Measurements from ENCODE around the gene XKR7.

The XKR7 gene

DNA sequence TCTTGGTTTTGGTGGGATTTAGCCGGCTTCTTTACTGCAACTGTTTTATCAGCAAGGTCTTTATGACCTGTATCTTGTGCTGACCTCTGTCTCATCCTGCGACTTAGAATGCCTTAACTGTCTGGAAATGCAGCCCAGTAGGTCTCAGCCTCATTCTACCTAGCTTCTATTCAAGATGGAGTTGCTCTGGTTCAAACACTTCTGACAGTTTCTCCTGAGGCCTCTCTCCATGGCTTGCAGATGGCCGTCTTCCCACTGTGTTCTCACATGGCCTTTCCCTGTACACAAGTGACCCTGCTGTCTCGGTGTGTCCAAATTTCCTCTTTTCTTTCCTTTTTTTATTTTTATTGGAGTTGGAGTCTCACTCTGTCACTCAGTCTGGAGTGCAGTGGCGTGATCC is 38.1 kb downstream of the XKR7 start:
- no peak for TF ChIP-seq ZFP30 (CRISPR knock-in tag; IDR thresholded peaks at IDR 0.05)
- no peak for TF ChIP-seq ZFP3 (CRISPR knock-in tag; IDR thresholded peaks at IDR 0.05)
- no peak for TF ChIP-seq SNAI2 (CRISPR knock-in tag; IDR thresholded peaks at IDR 0.05)
- no peak for TF ChIP-seq GLIS3 (CRISPR knock-in tag; IDR thresholded peaks at IDR 0.05)
- TF ChIP-seq, protein P1, sequence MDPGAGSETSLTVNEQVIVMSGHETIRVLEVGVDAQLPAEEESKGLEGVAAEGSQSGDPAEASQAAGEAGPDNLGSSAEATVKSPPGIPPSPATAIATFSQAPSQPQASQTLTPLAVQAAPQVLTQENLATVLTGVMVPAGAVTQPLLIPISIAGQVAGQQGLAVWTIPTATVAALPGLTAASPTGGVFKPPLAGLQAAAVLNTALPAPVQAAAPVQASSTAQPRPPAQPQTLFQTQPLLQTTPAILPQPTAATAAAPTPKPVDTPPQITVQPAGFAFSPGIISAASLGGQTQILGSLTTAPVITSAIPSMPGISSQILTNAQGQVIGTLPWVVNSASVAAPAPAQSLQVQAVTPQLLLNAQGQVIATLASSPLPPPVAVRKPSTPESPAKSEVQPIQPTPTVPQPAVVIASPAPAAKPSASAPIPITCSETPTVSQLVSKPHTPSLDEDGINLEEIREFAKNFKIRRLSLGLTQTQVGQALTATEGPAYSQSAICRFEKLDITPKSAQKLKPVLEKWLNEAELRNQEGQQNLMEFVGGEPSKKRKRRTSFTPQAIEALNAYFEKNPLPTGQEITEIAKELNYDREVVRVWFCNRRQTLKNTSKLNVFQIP (CRISPR knock-in tag; IDR thresholded peaks at IDR 0.05; ENCODE audit: borderline replicate concordance, low read depth): no peak
- TF ChIP-seq, protein P2, sequence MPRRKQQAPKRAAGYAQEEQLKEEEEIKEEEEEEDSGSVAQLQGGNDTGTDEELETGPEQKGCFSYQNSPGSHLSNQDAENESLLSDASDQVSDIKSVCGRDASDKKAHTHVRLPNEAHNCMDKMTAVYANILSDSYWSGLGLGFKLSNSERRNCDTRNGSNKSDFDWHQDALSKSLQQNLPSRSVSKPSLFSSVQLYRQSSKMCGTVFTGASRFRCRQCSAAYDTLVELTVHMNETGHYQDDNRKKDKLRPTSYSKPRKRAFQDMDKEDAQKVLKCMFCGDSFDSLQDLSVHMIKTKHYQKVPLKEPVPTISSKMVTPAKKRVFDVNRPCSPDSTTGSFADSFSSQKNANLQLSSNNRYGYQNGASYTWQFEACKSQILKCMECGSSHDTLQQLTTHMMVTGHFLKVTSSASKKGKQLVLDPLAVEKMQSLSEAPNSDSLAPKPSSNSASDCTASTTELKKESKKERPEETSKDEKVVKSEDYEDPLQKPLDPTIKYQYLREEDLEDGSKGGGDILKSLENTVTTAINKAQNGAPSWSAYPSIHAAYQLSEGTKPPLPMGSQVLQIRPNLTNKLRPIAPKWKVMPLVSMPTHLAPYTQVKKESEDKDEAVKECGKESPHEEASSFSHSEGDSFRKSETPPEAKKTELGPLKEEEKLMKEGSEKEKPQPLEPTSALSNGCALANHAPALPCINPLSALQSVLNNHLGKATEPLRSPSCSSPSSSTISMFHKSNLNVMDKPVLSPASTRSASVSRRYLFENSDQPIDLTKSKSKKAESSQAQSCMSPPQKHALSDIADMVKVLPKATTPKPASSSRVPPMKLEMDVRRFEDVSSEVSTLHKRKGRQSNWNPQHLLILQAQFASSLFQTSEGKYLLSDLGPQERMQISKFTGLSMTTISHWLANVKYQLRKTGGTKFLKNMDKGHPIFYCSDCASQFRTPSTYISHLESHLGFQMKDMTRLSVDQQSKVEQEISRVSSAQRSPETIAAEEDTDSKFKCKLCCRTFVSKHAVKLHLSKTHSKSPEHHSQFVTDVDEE (CRISPR knock-in tag; IDR thresholded peaks at IDR 0.05): no peak
- TF ChIP-seq ZC3H10 (CRISPR knock-in tag; IDR thresholded peaks at IDR 0.05): no peak
- no peak for TF ChIP-seq OSR1 (CRISPR knock-in tag; IDR thresholded peaks at IDR 0.05)
- TF ChIP-seq ZNF70 (CRISPR knock-in tag; IDR thresholded peaks at IDR 0.05): no peak
- TF ChIP-seq ARNTL (CRISPR knock-in tag; IDR thresholded peaks at IDR 0.05; ENCODE audit: borderline replicate concordance, low read depth): no peak
- no peak for TF ChIP-seq ESRRG (CRISPR knock-in tag; IDR thresholded peaks at IDR 0.05)
- no peak for TF ChIP-seq TOX (CRISPR knock-in tag; IDR thresholded peaks at IDR 0.05; ENCODE audit: borderline replicate concordance)
- no peak for TF ChIP-seq ISL1 (CRISPR knock-in tag; IDR thresholded peaks at IDR 0.05)
- TF ChIP-seq RARB (CRISPR knock-in tag; IDR thresholded peaks at IDR 0.05): no peak
- TF ChIP-seq, protein P3, sequence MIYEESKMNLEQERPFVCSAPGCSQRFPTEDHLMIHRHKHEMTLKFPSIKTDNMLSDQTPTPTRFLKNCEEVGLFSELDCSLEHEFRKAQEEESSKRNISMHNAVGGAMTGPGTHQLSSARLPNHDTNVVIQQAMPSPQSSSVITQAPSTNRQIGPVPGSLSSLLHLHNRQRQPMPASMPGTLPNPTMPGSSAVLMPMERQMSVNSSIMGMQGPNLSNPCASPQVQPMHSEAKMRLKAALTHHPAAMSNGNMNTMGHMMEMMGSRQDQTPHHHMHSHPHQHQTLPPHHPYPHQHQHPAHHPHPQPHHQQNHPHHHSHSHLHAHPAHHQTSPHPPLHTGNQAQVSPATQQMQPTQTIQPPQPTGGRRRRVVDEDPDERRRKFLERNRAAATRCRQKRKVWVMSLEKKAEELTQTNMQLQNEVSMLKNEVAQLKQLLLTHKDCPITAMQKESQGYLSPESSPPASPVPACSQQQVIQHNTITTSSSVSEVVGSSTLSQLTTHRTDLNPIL (CRISPR knock-in tag; IDR thresholded peaks at IDR 0.05; ENCODE audit: low read depth): no peak
- no peak for ATAC-seq

DNA sequence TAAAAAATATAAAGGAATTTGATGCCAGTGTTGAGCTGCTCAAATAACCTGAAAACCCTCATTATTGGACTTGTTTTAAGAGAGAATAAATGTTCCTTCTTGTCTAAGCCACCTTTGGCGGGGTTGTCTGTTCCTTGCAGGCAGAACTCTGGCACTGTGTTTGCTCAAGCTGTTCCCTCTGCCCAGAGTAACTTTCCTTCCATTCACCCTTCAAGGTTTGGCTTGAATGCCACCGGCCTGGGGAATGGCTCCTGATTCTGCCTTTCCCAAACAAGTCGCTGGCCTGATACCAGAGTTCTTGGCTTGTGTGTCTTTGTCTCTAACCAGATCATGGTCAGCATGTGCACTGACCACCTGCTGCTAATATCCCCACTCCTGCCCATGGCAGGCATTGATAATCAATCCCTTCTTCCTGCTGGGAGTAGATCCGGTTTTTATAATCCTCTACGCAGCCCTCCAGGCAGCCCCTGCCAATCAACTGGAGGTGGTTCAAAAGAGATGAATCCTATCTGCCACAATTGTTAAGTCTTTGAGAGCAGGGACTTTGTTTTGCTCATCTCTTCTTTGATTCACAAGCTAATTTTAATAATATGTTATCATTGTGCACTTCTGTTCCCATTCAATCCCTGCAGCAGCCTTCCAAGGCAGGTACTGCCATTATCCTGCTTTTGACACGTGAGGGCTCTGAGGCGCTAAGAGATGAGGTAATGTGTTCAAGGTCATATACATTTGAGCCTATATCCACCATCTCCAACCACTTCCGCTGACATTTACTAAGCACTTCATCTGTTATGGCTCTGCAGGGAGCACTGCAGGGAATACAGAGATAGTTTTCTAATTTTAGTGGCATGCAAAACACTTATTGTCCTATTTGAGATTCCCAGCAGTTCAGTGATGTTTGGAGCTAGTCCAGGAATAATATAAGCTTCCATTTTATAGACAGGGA is 39.2 kb downstream of the XKR7 start:
- ATAC-seq: no peak
- TF ChIP-seq BACH2 (CRISPR knock-in tag; IDR thresholded peaks at IDR 0.05; ENCODE audit: borderline replicate concordance): no peak
- no peak for TF ChIP-seq OSR1 (CRISPR knock-in tag; IDR thresholded peaks at IDR 0.05)
- TF ChIP-seq ARNTL (CRISPR knock-in tag; IDR thresholded peaks at IDR 0.05; ENCODE audit: borderline replicate concordance, low read depth): no peak
- TF ChIP-seq ZNF8 (CRISPR knock-in tag; IDR thresholded peaks at IDR 0.05): no peak
- TF ChIP-seq, protein P4, sequence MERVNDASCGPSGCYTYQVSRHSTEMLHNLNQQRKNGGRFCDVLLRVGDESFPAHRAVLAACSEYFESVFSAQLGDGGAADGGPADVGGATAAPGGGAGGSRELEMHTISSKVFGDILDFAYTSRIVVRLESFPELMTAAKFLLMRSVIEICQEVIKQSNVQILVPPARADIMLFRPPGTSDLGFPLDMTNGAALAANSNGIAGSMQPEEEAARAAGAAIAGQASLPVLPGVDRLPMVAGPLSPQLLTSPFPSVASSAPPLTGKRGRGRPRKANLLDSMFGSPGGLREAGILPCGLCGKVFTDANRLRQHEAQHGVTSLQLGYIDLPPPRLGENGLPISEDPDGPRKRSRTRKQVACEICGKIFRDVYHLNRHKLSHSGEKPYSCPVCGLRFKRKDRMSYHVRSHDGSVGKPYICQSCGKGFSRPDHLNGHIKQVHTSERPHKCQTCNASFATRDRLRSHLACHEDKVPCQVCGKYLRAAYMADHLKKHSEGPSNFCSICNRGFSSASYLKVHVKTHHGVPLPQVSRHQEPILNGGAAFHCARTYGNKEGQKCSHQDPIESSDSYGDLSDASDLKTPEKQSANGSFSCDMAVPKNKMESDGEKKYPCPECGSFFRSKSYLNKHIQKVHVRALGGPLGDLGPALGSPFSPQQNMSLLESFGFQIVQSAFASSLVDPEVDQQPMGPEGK (CRISPR knock-in tag; IDR thresholded peaks at IDR 0.05; ENCODE audit: borderline replicate concordance): no peak
- TF ChIP-seq, protein P2 (CRISPR knock-in tag; IDR thresholded peaks at IDR 0.05): no peak
- TF ChIP-seq, protein P3 (CRISPR knock-in tag; IDR thresholded peaks at IDR 0.05; ENCODE audit: low read depth): no peak
- TF ChIP-seq SNAI2 (CRISPR knock-in tag; IDR thresholded peaks at IDR 0.05): no peak
- TF ChIP-seq TOX (CRISPR knock-in tag; IDR thresholded peaks at IDR 0.05; ENCODE audit: borderline replicate concordance): no peak
- TF ChIP-seq GLIS3 (CRISPR knock-in tag; IDR thresholded peaks at IDR 0.05): no peak
- TF ChIP-seq RARB (CRISPR knock-in tag; IDR thresholded peaks at IDR 0.05): no peak
- no peak for TF ChIP-seq ISL1 (CRISPR knock-in tag; IDR thresholded peaks at IDR 0.05)
- no peak for TF ChIP-seq ZFP30 (CRISPR knock-in tag; IDR thresholded peaks at IDR 0.05)
- TF ChIP-seq CSDC2 (CRISPR knock-in tag; IDR thresholded peaks at IDR 0.05): no peak
- no peak for TF ChIP-seq ZC3H10 (CRISPR knock-in tag; IDR thresholded peaks at IDR 0.05)
- no peak for TF ChIP-seq ESRRG (CRISPR knock-in tag; IDR thresholded peaks at IDR 0.05)
